Keratinocyte (primary cell): Measurements from ENCODE around the gene APOL1. TPM values are rescaled to one million over a fixed set of nuclear protein-coding genes. Genes with fewer than 3 reads are reported as not detected.

Experiments
- DNase-seq: peaks from one replicate; pipeline ENCODE4 v3.0.0-alpha.2; 2011; ENCODE audit warnings: low read depth, missing footprints, low spot score
- FAIRE-seq: peaks from 2 replicates; lab custom pipeline; 2011; peaks lifted over from hg19 to GRCh38; lab: Jason Lieb, UNC
- H2AFZ ChIP-seq: 2 replicates; pipeline ENCODE4 v1.6.0; 2012; ENCODE audit warnings: low read length, control low read depth, inconsistent platforms; ENCODE audit not compliant: control insufficient read depth
- H3K27ac ChIP-seq: 2 replicates; pipeline ENCODE4 v1.5.1; 2011; ENCODE audit warnings: low read length; ENCODE audit not compliant: control insufficient read depth, insufficient read depth
- H3K27me3 ChIP-seq: 3 replicates; pipeline ENCODE4 v1.6.0; 2011; ENCODE audit warnings: low read length; ENCODE audit not compliant: control insufficient read depth, insufficient read depth; ENCODE audit errors: extremely low read depth
- H3K36me3 ChIP-seq, 2 experiments: 2 replicates in 1 of 2; 3 replicates in 1 of 2; pipeline ENCODE4 v1.5.1; 2011; ENCODE audit warnings: low read length in 2 of 2, mild to moderate bottlenecking in 1 of 2; ENCODE audit not compliant: control insufficient read depth in 2 of 2, insufficient read depth in 2 of 2; ENCODE audit errors: extremely low read depth in 1 of 2
- H3K4me1 ChIP-seq: 3 replicates; pipeline ENCODE4 v1.5.1; 2011; ENCODE audit warnings: low read length; ENCODE audit not compliant: control insufficient read depth, insufficient read depth; ENCODE audit errors: extremely low read depth
- H3K4me2 ChIP-seq: 3 replicates; pipeline ENCODE4 v1.6.0; 2011; ENCODE audit warnings: low read depth, low read length; ENCODE audit not compliant: control insufficient read depth, insufficient read depth; ENCODE audit errors: extremely low read depth
- H3K4me3 ChIP-seq, 3 experiments: fragments of 200-600 bp in 1 of 3; sonication (generic) in 1 of 3; 2 replicates in 2 of 3; 3 replicates in 1 of 3; pipeline ENCODE4 v1.5.1; 2011 to 2016; ENCODE audit warnings: low read length in 3 of 3, mild to moderate bottlenecking in 3 of 3, control low read depth in 2 of 3, inconsistent platforms in 1 of 3, low read depth in 1 of 3, mixed read lengths in 1 of 3, mixed run types in 1 of 3, moderate library complexity in 1 of 3; ENCODE audit not compliant: control insufficient read depth in 2 of 3, insufficient read depth in 2 of 3; ENCODE audit errors: extremely low read depth in 1 of 3
- H3K79me2 ChIP-seq: 2 replicates; pipeline ENCODE4 v1.6.0; 2012; ENCODE audit warnings: low read length; ENCODE audit not compliant: control insufficient read depth, insufficient read depth
- H3K9ac ChIP-seq: 3 replicates; pipeline ENCODE4 v1.6.0; 2011; ENCODE audit warnings: low read length; ENCODE audit not compliant: control insufficient read depth, insufficient read depth; ENCODE audit errors: extremely low read depth
- H3K9me1 ChIP-seq: 3 replicates; pipeline ENCODE4 v1.6.0; 2011; ENCODE audit warnings: low read length; ENCODE audit not compliant: control insufficient read depth, insufficient read depth; ENCODE audit errors: extremely low read depth
- H3K9me3 ChIP-seq: 2 replicates; pipeline ENCODE4 v1.5.1; 2012; ENCODE audit warnings: low read depth, low read length; ENCODE audit not compliant: control insufficient read depth
- H4K20me1 ChIP-seq: 3 replicates; pipeline ENCODE4 v1.6.0; 2011; ENCODE audit warnings: low read length; ENCODE audit not compliant: control insufficient read depth, insufficient read depth; ENCODE audit errors: extremely low read depth
- CTCF ChIP-seq, 3 experiments: IDR thresholded peaks in 1 of 3; conservative IDR thresholded peaks in 1 of 3; optimal IDR thresholded peaks in 1 of 3; 2 replicates in 2 of 3; 3 replicates in 1 of 3; pipeline versions ENCODE3 to v1.5.1; 2011; ENCODE audit warnings: low read length in 3 of 3, mild to moderate bottlenecking in 3 of 3, moderate library complexity in 2 of 3, control low read depth in 1 of 3, inconsistent platforms in 1 of 3; ENCODE audit not compliant: insufficient read depth in 2 of 3; ENCODE audit errors: extremely low read depth in 1 of 3
- EZH2 ChIP-seq: IDR thresholded peaks from one replicate; pipeline ENCODE4 v1.6.1; 2012; ENCODE audit warnings: inconsistent platforms, mild to moderate bottlenecking, low read length, moderate library complexity
- dilution Hi-C: fragments of 300-500 bp; cut with MboI; formaldehyde crosslinking; loops from one replicate; pipeline ENCODE4 v1.7.0; 2020; ENCODE audit warnings: low sequenced_read_pairs; ENCODE audit not compliant: extremely low pct_ligation_motif_present
- polyA plus RNA-seq, 5 experiments: library from polyadenylated mRNA; depleted of rRNA in 3 of 5; stranded (reverse) in 3 of 5; stranded (forward) in 1 of 5; unstranded in 1 of 5; fragments of >200 nt; gene quantifications; 1 replicate in 1 of 5; 2 replicates in 3 of 5; 3 replicates in 1 of 5; pipeline versions ENCODE4 v1.2.1 to v1.2.3, GENCODE V29; 2011 to 2012; ENCODE audit warnings: missing spikeins in 2 of 5, low read depth in 1 of 5, low replicate concordance in 1 of 5

APOL1 gene
- polyA plus RNA-seq, 1 donor (not counting 4 experiments of a cell fraction or from before 2014, with no cell fraction given) = 3.0 TPM

GRCh38 chr22:36285545-36285944 lies 32.6 kb downstream of the APOL1 start:
- Histone ChIP-seq H3K9me3 (no peaks in the 10 kb centered on the region), H4K20me1 (peaks cover 43% of the 10 kb centered on the region), H3K9me1 (no peaks in the 10 kb centered on the region), H3K79me2 (peaks cover 13% of the 10 kb centered on the region), H3K27ac (no peak overlapping the region), H3K9ac (no peak overlapping the region), H3K4me3 (no peak overlapping the region), H3K4me2 (no peak overlapping the region), H3K36me3 (peaks cover 73 to 76% of the 10 kb centered on the region in 2 experiments), H3K4me1 (no peaks in the 10 kb centered on the region), H3K27me3 (no peaks in the 10 kb centered on the region), H2AFZ (no peak overlapping the region)
- TF ChIP-seq EZH2 (no peak), CTCF (optimal IDR thresholded peaks at IDR 0.05 in 1 of 3, IDR thresholded peaks at IDR 0.05 in 1 of 3, conservative IDR thresholded peaks at IDR 0.05 in 1 of 3; ENCODE audit: extremely low read depth in 1 of 3, insufficient read depth in 2 of 3, low read length in 3 of 3) (no peak)
- dilution Hi-C loops = no loop called here
- no peak for DNase-seq
- no peak for FAIRE-seq

- no peak for FAIRE-seq
- peaks cover 39% of the 10 kb centered on the region for H4K20me1 ChIP-seq
- no peaks in the 10 kb centered on the region for H3K9me1 ChIP-seq
- no peak for TF ChIP-seq EZH2
- TF ChIP-seq CTCF (optimal IDR thresholded peaks at IDR 0.05 in 1 of 3, IDR thresholded peaks at IDR 0.05 in 1 of 3, conservative IDR thresholded peaks at IDR 0.05 in 1 of 3; ENCODE audit: extremely low read depth in 1 of 3, insufficient read depth in 2 of 3, low read length in 3 of 3) = peak; percentile 83 to 93 (median 91)
- peaks cover 13% of the 10 kb centered on the region for H3K79me2 ChIP-seq
- no peaks in the 10 kb centered on the region for H3K27me3 ChIP-seq
- no peak overlapping the region for H3K4me2 ChIP-seq
- dilution Hi-C loops = no loop called here
- peaks cover 69 to 73% of the 10 kb centered on the region in 2 experiments for H3K36me3 ChIP-seq
- DNase-seq = no peak
- no peak overlapping the region for H3K9ac ChIP-seq
- no peaks in the 10 kb centered on the region for H3K4me1 ChIP-seq
- H3K27ac ChIP-seq = no peak overlapping the region
- no peak overlapping the region for H3K4me3 ChIP-seq
- H2AFZ ChIP-seq = no peak overlapping the region
- H3K9me3 ChIP-seq = no peaks in the 10 kb centered on the region
Measured at GRCh38 chr22:36286096-36286957, 33.4 kb downstream of the APOL1 start.
